ENCODE data around the gene INIP.

- TF ChIP-seq BHLHE40 (IDR thresholded peaks at IDR 0.05; ENCODE audit: borderline replicate concordance) (no peak), NFRKB (IDR thresholded peaks at IDR 0.05) (no peak), FOXA1 (IDR thresholded peaks at IDR 0.05) (no peak), FOXM1 (IDR thresholded peaks at IDR 0.05; ENCODE audit: borderline replicate concordance) (no peak), FOXK2 (IDR thresholded peaks at IDR 0.05) (no peak), ARNT (IDR thresholded peaks at IDR 0.05) (no peak), HDGF (IDR thresholded peaks at IDR 0.05; ENCODE audit: borderline replicate concordance) (no peak), TARDBP (IDR thresholded peaks at IDR 0.05) (no peak), SUZ12 (IDR thresholded peaks at IDR 0.05) (no peak)
These were observed 29.2 kb upstream of the INIP start for GRCh38 chr9:112747094-112747493.

Measured in HEK293T (cell line).